ENCODE data around the gene CDC42BPB. TPM values are rescaled to one million over a fixed set of nuclear protein-coding genes. Genes with fewer than 3 reads are reported as not detected.
A peak's percentile ranks its signal among the peaks of the same experiment; 100 is the strongest.

CDC42BPB gene
- total RNA-seq, 6 donors from 2014 or later = 108 to 268 (median 124) TPM

GRCh38 chr14:102949801-102950451 lies 107.4 kb downstream of the CDC42BPB start:
- Histone ChIP-seq H3K36me3 (peaks cover 47 to 94% (median 89%) of the 10 kb centered on the region in 4 donors), H3K9me3 (no peaks in the 10 kb centered on the region), H3K27me3 (no peaks in the 10 kb centered on the region), H3K4me3 (no peak overlapping the region), H3K27ac (no peak overlapping the region), H3K4me1 (no peaks in the 10 kb centered on the region)
- 66 to 71% methylated on average over 13 to 22 of the region's 23 CpGs for WGBS, 2 donors
- DNase-seq = peak in 1 of 2 donors; percentile 71
- no peak for ATAC-seq (ENCODE audit: low FRiP score in 2 of 2)
- no peak for TF ChIP-seq POLR2AphosphoS5 (IDR thresholded peaks at IDR 0.05)
- TF ChIP-seq POLR2A (IDR thresholded peaks at IDR 0.05) = no peak
- no peak for TF ChIP-seq CTCF (IDR thresholded peaks at IDR 0.05)
- no peak for TF ChIP-seq EP300 (IDR thresholded peaks at IDR 0.05)

- H3K4me1 ChIP-seq = no peaks in the 10 kb centered on the region
- peaks cover 44 to 94% (median 90%) of the 10 kb centered on the region in 4 donors for H3K36me3 ChIP-seq
- no peaks in the 10 kb centered on the region for H3K27me3 ChIP-seq
- WGBS, 2 donors = 76 to 77% methylated on average over 28 of the region's 28 CpGs
- no peak for TF ChIP-seq POLR2AphosphoS5 (IDR thresholded peaks at IDR 0.05)
- H3K9me3 ChIP-seq = no peaks in the 10 kb centered on the region
- no peak overlapping the region for H3K4me3 ChIP-seq
- H3K27ac ChIP-seq = no peak overlapping the region
- peak in 1 of 2 donors; percentile 31 for ATAC-seq (ENCODE audit: low FRiP score in 2 of 2)
- DNase-seq = no peak
These were observed 108.1 kb downstream of the CDC42BPB start for GRCh38 chr14:102949062-102949800.

GRCh38 chr14:102948698-102949061 lies 108.7 kb downstream of the CDC42BPB start:
- ATAC-seq (ENCODE audit: low FRiP score in 2 of 2) (no peak), DNase-seq (peak in 1 of 2 donors; percentile 47)
- H3K27me3 ChIP-seq = no peaks in the 10 kb centered on the region
- H3K9me3 ChIP-seq = no peaks in the 10 kb centered on the region
- TF ChIP-seq POLR2A (IDR thresholded peaks at IDR 0.05) (no peak), POLR2AphosphoS5 (IDR thresholded peaks at IDR 0.05) (no peak), EP300 (IDR thresholded peaks at IDR 0.05) (no peak), CTCF (IDR thresholded peaks at IDR 0.05) (no peak)
- 60 to 79% methylated on average over 6 to 9 of the region's 9 CpGs for WGBS, 2 donors
- H3K4me1 ChIP-seq = no peaks in the 10 kb centered on the region
- H3K4me3 ChIP-seq = no peak overlapping the region
- peaks cover 45 to 94% (median 90%) of the 10 kb centered on the region in 4 donors for H3K36me3 ChIP-seq
- H3K27ac ChIP-seq = no peak overlapping the region

GRCh38 chr14:102947321-102948103 lies 109.8 kb downstream of the CDC42BPB start:
- Histone ChIP-seq H3K4me3 (no peak overlapping the region), H3K36me3 (peaks cover 39 to 94% (median 87%) of the 10 kb centered on the region in 4 donors), H3K4me1 (no peaks in the 10 kb centered on the region), H3K27ac (no peak overlapping the region), H3K9me3 (no peaks in the 10 kb centered on the region), H3K27me3 (no peaks in the 10 kb centered on the region)
- 88 to 91% methylated on average over 22 to 27 of the region's 27 CpGs for WGBS, 2 donors
- DNase-seq = peak in 1 of 2 donors; percentile 52
- TF ChIP-seq POLR2A (IDR thresholded peaks at IDR 0.05) = no peak
- TF ChIP-seq POLR2AphosphoS5 (IDR thresholded peaks at IDR 0.05) = no peak
- no peak for TF ChIP-seq EP300 (IDR thresholded peaks at IDR 0.05)
- no peak for TF ChIP-seq CTCF (IDR thresholded peaks at IDR 0.05)
- no peak for ATAC-seq (ENCODE audit: low FRiP score in 2 of 2)

All from upper lobe of left lung (tissue), 6 donors.